ENCODE results near the gene MALSU1.

Gene MALSU1

GRCh38 chr7:23345601-23346000, 46.5 kb downstream of the MALSU1 start:
- Histone ChIP-seq H3K36me3 (ENCODE audit: control insufficient read depth, insufficient read depth, low read length) (peaks cover 8% of the 10 kb centered on the region), H3K9ac (ENCODE audit: low read length) (no peak overlapping the region), H3K4me3 (ENCODE audit: low read length) (no peak overlapping the region), H4K8ac (ENCODE audit: low read depth, low read length) (no peak overlapping the region), H4K5ac (ENCODE audit: low read length) (no peak overlapping the region), H3K23ac (ENCODE audit: low read length) (no peak overlapping the region), H3K4me2 (ENCODE audit: low read length) (no peak overlapping the region), H2AK5ac (ENCODE audit: low read length) (no peak overlapping the region), H3K18ac (ENCODE audit: low read length) (no peak overlapping the region), H3K27me3 (ENCODE audit: insufficient read depth, low read length, poor library complexity) (no peaks in the 10 kb centered on the region), H3K56ac (ENCODE audit: low read length) (no peak overlapping the region), H3K27ac (ENCODE audit: low read depth, low read length) (no peak overlapping the region), H3K79me2 (ENCODE audit: control insufficient read depth, insufficient read depth, low read length) (no peaks in the 10 kb centered on the region), H3K79me1 (ENCODE audit: low read length) (no peaks in the 10 kb centered on the region), H2BK15ac (replicated peaks; ENCODE audit: low read depth) (no peak overlapping the region), H2BK120ac (ENCODE audit: low read depth, low read length) (no peak overlapping the region), H3K4me1 (ENCODE audit: control insufficient read depth, low read depth, low read length) (peaks cover 7% of the 10 kb centered on the region), H2BK5ac (ENCODE audit: low read length) (no peak overlapping the region), H3K4ac (ENCODE audit: low read depth, low read length) (no peak overlapping the region)
- no CpG with 5 or more reads among the region's 6 CpGs for WGBS (ENCODE audit: extremely low coverage, insufficient coverage, low lambda C conversion rate)
- no peak for DNase-seq

DNA sequence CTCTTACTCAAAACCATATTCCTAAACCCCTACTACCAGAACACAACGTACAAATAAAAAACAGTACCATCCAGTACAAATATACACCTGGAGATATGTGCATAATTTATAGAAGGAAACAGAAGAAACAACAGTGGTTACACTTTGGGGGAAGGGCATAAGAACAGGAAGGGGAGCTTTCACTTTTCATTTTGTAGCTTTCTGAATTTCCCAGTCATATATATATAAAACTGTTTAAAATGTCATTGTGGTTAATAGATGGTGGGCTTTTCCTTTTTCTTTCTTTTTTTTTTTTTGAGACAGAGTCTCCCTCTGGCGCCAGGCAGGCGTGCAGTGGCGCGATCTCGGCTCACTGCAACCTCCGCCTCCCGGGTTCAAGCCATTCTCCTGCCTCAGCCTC, 47.2 kb downstream of the MALSU1 start:
- DNase-seq = no peak
- Histone ChIP-seq H3K4me2 (ENCODE audit: low read length) (no peak overlapping the region), H3K9ac (ENCODE audit: low read length) (no peak overlapping the region), H3K36me3 (ENCODE audit: control insufficient read depth, insufficient read depth, low read length) (peaks cover 8% of the 10 kb centered on the region), H3K4ac (ENCODE audit: low read depth, low read length) (no peak overlapping the region), H4K5ac (ENCODE audit: low read length) (no peak overlapping the region), H2BK120ac (ENCODE audit: low read depth, low read length) (no peak overlapping the region), H3K4me1 (ENCODE audit: control insufficient read depth, low read depth, low read length) (peaks cover 7% of the 10 kb centered on the region), H2BK15ac (replicated peaks; ENCODE audit: low read depth) (no peak overlapping the region), H3K27ac (ENCODE audit: low read depth, low read length) (no peak overlapping the region), H3K79me2 (ENCODE audit: control insufficient read depth, insufficient read depth, low read length) (no peaks in the 10 kb centered on the region), H3K23ac (ENCODE audit: low read length) (no peak overlapping the region), H3K79me1 (ENCODE audit: low read length) (peaks cover 2% of the 10 kb centered on the region), H3K27me3 (ENCODE audit: insufficient read depth, low read length, poor library complexity) (no peaks in the 10 kb centered on the region), H4K8ac (ENCODE audit: low read depth, low read length) (no peak overlapping the region), H2BK5ac (ENCODE audit: low read length) (no peak overlapping the region), H2AK5ac (ENCODE audit: low read length) (no peak overlapping the region), H3K18ac (ENCODE audit: low read length) (no peak overlapping the region), H3K4me3 (ENCODE audit: low read length) (no peak overlapping the region), H3K56ac (ENCODE audit: low read length) (no peak overlapping the region)
- WGBS (ENCODE audit: extremely low coverage, insufficient coverage, low lambda C conversion rate) = no CpG with 5 or more reads among the region's 8 CpGs

DNA sequence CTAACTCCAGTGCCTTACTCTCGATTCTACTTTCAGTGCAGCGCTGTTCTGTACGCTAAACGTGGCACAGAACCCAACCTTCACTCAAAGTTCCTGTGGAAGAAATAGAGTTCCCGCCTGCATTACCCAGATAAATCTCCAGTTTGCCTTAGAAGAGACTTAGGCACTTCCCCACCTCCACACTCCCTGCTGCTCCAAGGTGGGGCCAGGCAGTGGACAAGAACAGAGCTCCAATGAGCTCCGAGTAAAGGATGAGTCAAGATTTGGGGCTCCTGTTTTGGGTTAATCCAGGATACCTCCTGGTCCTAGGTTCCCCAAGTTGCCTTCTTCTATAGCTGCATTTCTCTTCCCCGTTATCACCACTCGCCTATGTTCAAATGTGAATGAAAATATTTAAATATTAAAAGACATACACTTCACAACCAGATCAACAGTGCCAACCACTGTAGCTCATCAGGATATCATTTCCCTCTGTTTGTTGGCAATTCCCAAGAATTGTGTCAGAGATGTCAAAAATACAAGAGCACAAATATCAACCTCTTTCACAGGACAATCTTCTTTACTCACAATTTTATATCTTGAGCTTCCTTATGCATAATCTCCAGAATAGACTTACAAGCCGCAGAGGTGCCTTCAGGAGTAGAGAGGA, 48.0 kb downstream of the MALSU1 start:
- Histone ChIP-seq H3K79me1 (ENCODE audit: low read length) (peaks cover 2% of the 10 kb centered on the region), H3K27ac (ENCODE audit: low read depth, low read length) (no peak overlapping the region), H2BK5ac (ENCODE audit: low read length) (no peak overlapping the region), H4K8ac (ENCODE audit: low read depth, low read length) (no peak overlapping the region), H3K4me1 (ENCODE audit: control insufficient read depth, low read depth, low read length) (peaks cover 7% of the 10 kb centered on the region), H3K36me3 (ENCODE audit: control insufficient read depth, insufficient read depth, low read length) (peaks cover 8% of the 10 kb centered on the region), H2BK120ac (ENCODE audit: low read depth, low read length) (no peak overlapping the region), H3K18ac (ENCODE audit: low read length) (no peak overlapping the region), H3K4me3 (ENCODE audit: low read length) (no peak overlapping the region), H3K4me2 (ENCODE audit: low read length) (no peak overlapping the region), H3K79me2 (ENCODE audit: control insufficient read depth, insufficient read depth, low read length) (no peaks in the 10 kb centered on the region), H3K56ac (ENCODE audit: low read length) (no peak overlapping the region), H4K5ac (ENCODE audit: low read length) (no peak overlapping the region), H2BK15ac (replicated peaks; ENCODE audit: low read depth) (no peak overlapping the region), H2AK5ac (ENCODE audit: low read length) (no peak overlapping the region), H3K23ac (ENCODE audit: low read length) (no peak overlapping the region), H3K4ac (ENCODE audit: low read depth, low read length) (no peak overlapping the region), H3K27me3 (ENCODE audit: insufficient read depth, low read length, poor library complexity) (no peaks in the 10 kb centered on the region), H3K9ac (ENCODE audit: low read length) (no peak overlapping the region)
- DNase-seq = no peak
- no CpG with 5 or more reads among the region's 9 CpGs for WGBS (ENCODE audit: extremely low coverage, insufficient coverage, low lambda C conversion rate)

DNA sequence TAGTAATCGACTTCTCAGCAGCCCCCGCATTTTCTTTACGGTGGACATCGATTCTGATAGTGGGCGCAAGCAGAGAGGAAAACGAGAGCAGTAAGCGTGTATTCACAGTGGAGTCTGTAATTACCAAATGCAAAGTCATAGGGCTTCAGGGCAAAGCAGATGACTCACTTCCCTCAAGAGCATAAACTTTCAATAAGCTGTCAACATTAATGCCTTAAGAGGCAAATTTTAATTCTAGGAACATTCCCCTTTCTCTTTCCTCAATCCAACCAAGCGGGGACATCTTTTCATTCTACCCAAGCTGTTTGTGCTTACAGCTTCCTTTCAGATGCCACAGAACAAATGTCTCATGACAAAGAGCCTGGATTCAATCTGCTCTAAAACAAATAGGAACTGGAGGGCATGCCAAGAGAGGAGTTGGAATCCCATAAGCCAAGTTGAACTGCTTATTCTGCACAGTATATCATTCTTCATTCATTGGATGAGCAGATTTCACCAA, 48.6 kb downstream of the MALSU1 start:
- H2BK5ac ChIP-seq (ENCODE audit: low read length) = no peak overlapping the region
- H4K5ac ChIP-seq (ENCODE audit: low read length) = no peak overlapping the region
- no CpG with 5 or more reads among the region's 8 CpGs for WGBS (ENCODE audit: extremely low coverage, insufficient coverage, low lambda C conversion rate)
- peak; percentile 37 for DNase-seq
- no peak overlapping the region for H3K56ac ChIP-seq (ENCODE audit: low read length)
- no peaks in the 10 kb centered on the region for H3K79me2 ChIP-seq (ENCODE audit: control insufficient read depth, insufficient read depth, low read length)
- H3K4me3 ChIP-seq (ENCODE audit: low read length) = no peak overlapping the region
- no peak overlapping the region for H3K18ac ChIP-seq (ENCODE audit: low read length)
- H3K4me2 ChIP-seq (ENCODE audit: low read length) = no peak overlapping the region
- no peak overlapping the region for H2BK15ac ChIP-seq (replicated peaks; ENCODE audit: low read depth)
- no peak overlapping the region for H3K4ac ChIP-seq (ENCODE audit: low read depth, low read length)
- H4K8ac ChIP-seq (ENCODE audit: low read depth, low read length) = no peak overlapping the region
- H2BK120ac ChIP-seq (ENCODE audit: low read depth, low read length) = no peak overlapping the region
- H3K79me1 ChIP-seq (ENCODE audit: low read length) = peaks cover 2% of the 10 kb centered on the region
- H3K9ac ChIP-seq (ENCODE audit: low read length) = no peak overlapping the region
- H3K23ac ChIP-seq (ENCODE audit: low read length) = no peak overlapping the region
- H3K27ac ChIP-seq (ENCODE audit: low read depth, low read length) = no peak overlapping the region
- peaks cover 8% of the 10 kb centered on the region for H3K36me3 ChIP-seq (ENCODE audit: control insufficient read depth, insufficient read depth, low read length)
- no peaks in the 10 kb centered on the region for H3K27me3 ChIP-seq (ENCODE audit: insufficient read depth, low read length, poor library complexity)
- peaks cover 7% of the 10 kb centered on the region for H3K4me1 ChIP-seq (ENCODE audit: control insufficient read depth, low read depth, low read length)
- no peak overlapping the region for H2AK5ac ChIP-seq (ENCODE audit: low read length)

GRCh38 chr7:23349484-23350157, 50.5 kb downstream of the MALSU1 start:
- no peak overlapping the region for H3K18ac ChIP-seq (ENCODE audit: low read length)
- no CpG with 5 or more reads among the region's 7 CpGs for WGBS (ENCODE audit: extremely low coverage, insufficient coverage, low lambda C conversion rate)
- H3K4me3 ChIP-seq (ENCODE audit: low read length) = no peak overlapping the region
- no peak overlapping the region for H3K4ac ChIP-seq (ENCODE audit: low read depth, low read length)
- H3K27me3 ChIP-seq (ENCODE audit: insufficient read depth, low read length, poor library complexity) = no peaks in the 10 kb centered on the region
- H3K27ac ChIP-seq (ENCODE audit: low read depth, low read length) = no peak overlapping the region
- no peak overlapping the region for H3K56ac ChIP-seq (ENCODE audit: low read length)
- no peaks in the 10 kb centered on the region for H3K79me2 ChIP-seq (ENCODE audit: control insufficient read depth, insufficient read depth, low read length)
- H4K5ac ChIP-seq (ENCODE audit: low read length) = no peak overlapping the region
- H3K4me2 ChIP-seq (ENCODE audit: low read length) = no peak overlapping the region
- peaks cover 2% of the 10 kb centered on the region for H3K79me1 ChIP-seq (ENCODE audit: low read length)
- H3K4me1 ChIP-seq (ENCODE audit: control insufficient read depth, low read depth, low read length) = peaks cover 7% of the 10 kb centered on the region
- H3K36me3 ChIP-seq (ENCODE audit: control insufficient read depth, insufficient read depth, low read length) = peaks cover 8% of the 10 kb centered on the region
- H2BK5ac ChIP-seq (ENCODE audit: low read length) = no peak overlapping the region
- no peak overlapping the region for H3K23ac ChIP-seq (ENCODE audit: low read length)
- no peak overlapping the region for H4K8ac ChIP-seq (ENCODE audit: low read depth, low read length)
- peak; percentile 92 for DNase-seq
- H3K9ac ChIP-seq (ENCODE audit: low read length) = no peak overlapping the region
- H2BK120ac ChIP-seq (ENCODE audit: low read depth, low read length) = no peak overlapping the region
- H2AK5ac ChIP-seq (ENCODE audit: low read length) = no peak overlapping the region
- H2BK15ac ChIP-seq (replicated peaks; ENCODE audit: low read depth) = no peak overlapping the region
